GM18867 (cell line): Measurements from ENCODE around the gene ZNF512B.
A peak's percentile ranks its signal among the peaks of the same experiment; 100 is the strongest.
"Not testable (repeated sequence)": the region's sequence is repeated elsewhere in the genome, so short reads cannot be mapped to it uniquely, and the experiment has no call there.

Experiments used
- ATAC-seq: cut with Tn5 transposase; IDR thresholded peaks from one replicate; pipeline ENCODE4 v1.9.1; 2021; ENCODE audit warnings: mild to moderate bottlenecking, moderate library complexity; ENCODE audit not compliant: unreplicated experiment

ZNF512B gene

GRCh38 chr20:63978319-63979228, 8.8 kb upstream of the ZNF512B start:
- peak; percentile 29 for ATAC-seq

DNA sequence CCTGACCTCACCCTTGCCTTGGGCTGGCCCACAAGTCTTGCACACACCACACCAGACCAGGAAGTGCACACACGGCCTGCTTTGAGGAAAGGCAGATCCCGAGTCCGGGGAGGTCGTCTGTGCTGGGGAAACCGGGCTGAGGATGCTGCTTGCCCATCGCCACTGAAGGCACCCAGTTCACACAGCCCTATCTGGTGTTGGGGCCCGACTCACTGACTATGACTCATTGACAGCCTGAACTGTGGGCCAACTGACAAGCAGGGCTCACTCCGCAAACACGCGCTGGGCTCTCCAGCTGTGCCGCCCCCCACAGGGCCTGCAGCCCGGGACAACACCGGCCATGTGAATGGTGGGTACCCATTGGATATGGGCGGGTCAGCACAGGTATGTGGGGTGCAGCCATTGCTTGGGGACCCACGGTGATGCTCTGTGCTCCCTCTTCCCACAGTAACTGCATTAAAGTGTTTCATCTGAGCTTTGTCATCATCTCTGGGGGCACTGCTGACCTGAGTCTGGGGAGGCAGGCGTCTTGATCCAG, 8.1 kb upstream of the ZNF512B start:
- ATAC-seq, result no peak

DNA sequence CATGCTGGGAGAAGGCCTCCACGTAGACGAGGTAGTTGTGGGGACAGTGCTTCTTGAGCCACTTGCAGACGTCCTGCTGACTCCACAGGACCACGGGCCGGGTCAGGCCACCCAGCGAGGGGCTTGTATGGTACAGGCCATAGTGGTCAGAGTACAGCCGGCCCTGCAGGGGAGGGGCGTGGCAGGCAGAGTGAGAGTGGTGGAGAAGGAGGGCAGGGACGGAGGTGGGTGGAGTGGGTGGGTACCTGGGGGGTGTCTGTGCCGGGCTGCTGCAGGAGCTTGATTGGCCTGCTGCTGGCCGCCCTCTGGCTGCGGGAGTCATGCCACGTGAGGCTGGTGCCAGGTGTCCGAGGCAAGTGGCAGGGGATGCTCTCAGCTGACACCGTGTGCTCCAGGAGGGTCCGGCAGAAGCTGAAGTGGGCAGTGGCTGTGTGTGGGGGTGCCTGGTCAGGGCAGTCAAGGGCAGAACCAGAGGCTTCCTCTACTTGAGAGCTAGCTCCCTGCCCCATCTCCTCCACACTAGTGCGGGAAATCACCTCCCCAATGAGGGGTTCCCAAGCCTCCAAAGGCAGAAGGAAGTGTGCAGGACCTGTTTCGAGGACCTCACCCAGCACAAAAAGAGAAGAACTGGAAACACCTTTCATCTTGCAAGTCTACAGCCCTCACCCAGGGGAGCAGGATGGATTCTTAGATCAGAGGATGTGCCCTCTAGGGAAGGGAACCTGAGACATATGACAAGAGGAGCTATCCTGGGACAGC, 7.4 kb upstream of the ZNF512B start:
- no peak for ATAC-seq

DNA sequence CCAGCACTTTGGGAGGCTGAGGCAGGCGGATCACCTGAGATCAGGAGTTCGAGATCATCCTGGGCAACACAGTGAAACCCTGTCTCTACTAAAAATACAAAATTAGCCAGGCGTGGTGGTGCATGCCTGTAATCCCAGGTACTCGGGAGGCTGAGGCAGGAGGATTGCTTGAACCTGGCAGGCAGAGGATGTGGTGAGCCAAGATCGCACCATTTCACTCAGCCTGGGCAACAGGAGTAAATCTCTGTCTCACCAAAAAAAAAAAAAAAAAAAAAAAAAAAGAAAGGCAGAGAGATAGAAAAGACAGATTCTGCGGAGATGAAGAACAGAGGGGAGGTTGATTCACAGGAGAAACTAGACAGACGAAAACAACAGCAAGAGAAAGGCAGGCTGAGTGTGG, 6.8 kb upstream of the ZNF512B start:
- ATAC-seq, result not testable (repeated sequence)

- no peak for ATAC-seq
These were observed 4.9 kb upstream of the ZNF512B start for GRCh38 chr20:63974402-63975200.

DNA sequence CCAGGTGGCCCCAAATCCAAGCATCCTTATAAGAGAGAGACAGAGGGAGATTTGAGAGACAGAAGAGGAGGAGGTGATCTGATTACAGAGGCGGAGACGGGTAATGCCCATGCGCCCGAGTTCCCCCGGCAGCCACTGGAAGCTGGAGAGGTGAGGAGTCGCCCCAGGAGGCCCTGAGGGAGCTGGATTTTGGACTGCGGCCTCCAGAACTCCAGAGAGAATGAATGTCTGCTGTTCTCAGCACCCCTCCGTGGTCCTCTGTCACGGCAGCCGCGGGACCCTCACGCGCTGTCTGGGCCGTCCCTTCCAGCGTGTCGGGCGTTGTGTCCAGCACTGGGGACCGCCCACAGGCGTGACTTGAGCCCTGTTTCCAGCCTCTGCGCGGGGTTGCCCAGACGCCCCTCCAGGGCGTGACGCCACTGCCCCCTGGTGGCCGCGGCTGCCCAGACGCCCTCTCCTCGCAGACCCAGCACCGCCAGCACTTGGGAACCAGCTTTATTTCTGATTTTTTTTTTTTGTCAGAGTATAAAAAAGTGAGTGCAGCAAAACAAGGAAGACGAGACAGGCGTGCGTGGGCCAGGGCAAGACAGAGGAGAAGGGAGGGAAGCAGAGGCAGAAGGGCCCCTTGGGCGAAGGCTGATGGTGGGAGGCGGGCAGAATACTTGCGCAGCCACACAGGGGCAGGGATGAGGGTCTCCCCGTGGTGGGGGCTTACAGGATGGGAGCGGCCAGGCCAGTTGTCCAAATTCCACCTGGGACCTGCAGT, 4.1 kb upstream of the ZNF512B start:
- ATAC-seq, result no peak

DNA sequence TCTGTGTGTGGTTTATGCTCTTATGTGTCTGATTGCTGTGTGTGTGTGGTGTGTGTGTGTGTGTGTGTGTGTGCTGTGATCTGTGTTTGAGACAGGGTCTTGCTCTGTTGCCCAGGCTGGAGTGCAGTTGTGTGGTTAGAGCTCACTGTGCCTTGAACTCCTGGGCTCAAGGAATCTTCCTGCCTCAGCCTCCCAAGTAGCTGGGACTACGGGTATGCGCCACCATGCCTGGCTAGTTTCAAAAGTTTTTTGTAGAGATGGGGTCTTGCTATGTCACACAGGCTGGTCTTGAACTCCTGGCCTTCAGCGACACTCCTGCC, 3.4 kb upstream of the ZNF512B start:
- no peak for ATAC-seq

DNA sequence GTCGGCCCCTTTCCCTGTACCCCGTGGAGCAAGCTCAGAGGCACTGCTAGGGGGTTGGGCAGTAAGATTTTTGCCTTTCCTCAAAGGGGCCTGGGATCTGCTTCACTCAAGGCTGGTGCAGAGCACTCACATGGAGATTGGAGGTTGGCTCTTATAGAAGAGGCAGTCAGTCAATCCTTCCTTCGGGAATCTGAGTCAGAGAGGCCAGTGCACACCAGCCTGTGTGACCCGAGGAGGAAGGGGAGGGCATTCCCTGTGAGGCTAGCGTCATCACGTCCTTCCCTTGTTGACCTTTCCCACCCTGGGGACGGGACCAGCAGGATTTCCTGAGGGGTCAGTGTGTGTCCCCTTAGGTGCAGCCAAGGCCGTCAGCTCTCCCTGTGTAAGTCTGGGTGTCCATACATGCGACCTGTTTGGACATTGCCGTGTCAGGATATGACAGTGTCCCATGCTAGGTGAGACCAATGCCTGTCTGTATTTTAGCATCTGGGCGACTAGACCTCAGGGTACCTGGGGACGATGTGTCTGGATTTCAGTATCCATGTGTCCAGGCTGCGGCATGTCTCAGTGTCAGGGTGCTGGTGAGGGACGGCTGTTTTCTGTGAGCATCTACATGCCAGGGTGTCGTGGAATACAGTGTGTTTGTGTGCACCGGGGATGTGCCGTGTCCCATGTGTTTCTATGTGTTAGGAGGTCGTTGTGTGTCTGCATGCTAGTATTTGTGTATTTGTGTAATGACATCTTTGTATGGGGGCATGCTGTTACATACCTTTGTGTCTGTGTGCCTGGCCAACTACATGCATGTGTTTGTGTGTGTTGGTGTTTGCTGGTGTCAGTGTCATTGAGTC, 2.8 kb upstream of the ZNF512B start:
- no peak for ATAC-seq

GRCh38 chr20:63971960-63972311, 2.2 kb upstream of the ZNF512B start:
- ATAC-seq, result not testable (repeated sequence)

DNA sequence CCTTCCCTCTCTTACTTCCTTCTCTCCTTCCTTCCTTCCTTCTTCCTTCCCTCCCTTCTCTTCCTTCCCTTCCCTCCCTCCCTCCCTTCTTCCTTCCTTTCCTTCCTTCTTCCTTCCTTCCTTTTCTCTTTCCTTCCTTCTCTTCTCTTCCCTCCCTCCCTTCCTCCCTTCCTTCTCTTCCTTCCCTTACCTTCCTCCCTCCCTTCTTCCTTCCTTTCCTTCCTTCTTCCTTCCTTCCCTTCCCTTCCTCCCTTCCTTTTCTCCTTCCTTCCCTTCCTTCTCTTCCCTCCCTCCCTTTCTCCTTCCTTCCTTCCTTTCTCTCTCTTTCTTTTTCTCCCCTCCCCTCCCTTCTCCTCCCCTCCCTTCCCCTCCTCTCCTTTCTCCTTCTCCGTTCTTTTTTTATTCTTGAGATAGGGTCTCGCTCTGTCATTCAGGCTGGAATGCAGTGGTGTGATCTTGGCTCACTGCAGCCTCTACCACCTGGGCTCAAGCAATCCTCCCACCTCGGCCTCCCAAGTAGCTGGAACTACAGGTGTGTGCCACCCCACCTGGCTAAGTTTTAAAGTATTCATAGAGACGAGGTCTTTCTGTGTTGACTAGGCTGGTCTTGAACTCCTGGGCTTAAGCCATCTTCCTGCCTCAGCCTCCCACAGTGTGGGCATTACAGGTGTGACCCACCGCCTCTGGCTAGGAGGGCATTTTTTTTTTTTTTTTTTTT, 1.1 kb upstream of the ZNF512B start:
- no peak for ATAC-seq

GRCh38 chr20:63968928-63969760, 586 bp downstream of the ZNF512B start:
- ATAC-seq, result no peak

GRCh38 chr20:63968136-63968927, 1.4 kb downstream of the ZNF512B start:
- ATAC-seq, result no peak

GRCh38 chr20:63967330-63968135, 2.2 kb downstream of the ZNF512B start:
- no peak for ATAC-seq

- ATAC-seq, result no peak
These were observed 2.8 kb downstream of the ZNF512B start for GRCh38 chr20:63966944-63967322.

DNA sequence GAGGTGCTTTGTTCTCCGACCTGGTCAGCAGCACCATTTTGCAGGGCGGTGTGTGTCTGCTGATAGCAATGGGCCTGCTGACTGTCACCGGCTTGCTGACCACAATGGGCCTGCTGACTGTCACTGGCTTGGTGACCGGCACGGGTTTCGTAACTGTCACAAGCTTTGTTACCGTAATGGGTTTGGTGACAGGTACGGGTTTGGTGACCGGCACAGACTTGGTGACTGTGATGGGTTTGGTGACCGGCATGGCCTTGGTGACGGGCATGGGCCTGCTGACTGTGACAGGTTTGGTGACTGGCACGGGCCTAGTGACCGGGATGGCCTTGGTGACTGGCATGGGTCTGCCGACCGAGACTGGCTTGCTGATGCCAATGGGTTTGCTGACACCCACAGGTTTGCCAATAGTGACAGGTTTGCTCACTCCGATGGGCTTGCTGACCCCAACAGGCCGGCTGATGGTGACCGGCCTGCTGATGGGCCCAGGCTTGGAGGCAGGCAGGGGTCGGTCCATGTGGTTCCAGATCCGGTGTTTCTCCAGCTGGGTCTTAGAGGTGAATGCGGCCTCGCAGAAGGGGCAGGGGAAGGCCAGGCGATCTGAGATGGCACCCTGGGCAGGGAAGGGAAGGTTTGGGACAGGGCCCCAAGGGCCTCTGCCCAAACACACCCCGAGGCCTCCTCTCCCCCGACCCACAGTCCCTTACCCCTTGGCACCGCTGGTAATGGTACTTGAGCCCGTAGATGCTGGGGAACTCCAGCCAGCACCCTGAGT, 3.4 kb downstream of the ZNF512B start:
- no peak for ATAC-seq

GRCh38 chr20:63964412-63964811, 5.3 kb downstream of the ZNF512B start:
- ATAC-seq, result no peak
